HEK293 (cell line): ENCODE data around the gene HES3.
A peak's percentile ranks its signal among the peaks of the same experiment; 100 is the strongest.

Experiments used
- CTCF ChIA-PET: fragments of 350-600 bp; formaldehyde crosslinking; extraction: SDS; loops from one replicate; lab custom pipeline; 2021; ENCODE audit warnings: antibody characterized with exemption; lab: Yijun Ruan, JAX
- POLR2A ChIA-PET: fragments of 300-600 bp; formaldehyde crosslinking; extraction: SDS; loops from one replicate; lab custom pipeline; 2020; ENCODE audit warnings: antibody characterized with exemption, inconsistent platforms; lab: Yijun Ruan, JAX
- H3K27ac ChIP-seq: fragments of 200-500 bp; sonication (Bioruptor generic); 2 replicates; pipeline ENCODE4 v1.5.1; 2014; ENCODE audit warnings: low read depth, low read length, control low read depth, inconsistent platforms; ENCODE audit errors: extremely low read depth
- H3K36me3 ChIP-seq, 2 experiments: fragments of 200-500 bp in 1 of 2; sonication (Bioruptor generic) in 1 of 2; 1 replicate in 1 of 2; 2 replicates in 1 of 2; pipeline ENCODE4 v1.5.1; 2014 to 2017; ENCODE audit warnings: inconsistent platforms in 2 of 2, low read length in 2 of 2; ENCODE audit not compliant: control insufficient read depth in 2 of 2, insufficient read depth in 1 of 2
- H3K4me1 ChIP-seq: fragments of 200-500 bp; sonication (Bioruptor generic); 2 replicates; pipeline ENCODE4 v1.5.1; 2014; ENCODE audit warnings: mild to moderate bottlenecking, low read length, inconsistent platforms; ENCODE audit not compliant: control insufficient read depth, insufficient read depth
- H3K4me3 ChIP-seq: 2 replicates; pipeline ENCODE4 v1.5.1; 2011; ENCODE audit warnings: low read depth, mild to moderate bottlenecking, control low read depth, low read length, moderate library complexity
- H3K9me3 ChIP-seq: fragments of 200-500 bp; sonication (Bioruptor generic); 2 replicates; pipeline ENCODE4 v1.5.1; 2014; ENCODE audit warnings: low read depth, low read length, inconsistent platforms; ENCODE audit not compliant: control insufficient read depth, insufficient read depth
- ATF2 ChIP-seq: fragments of 450-650 bp; formaldehyde crosslinking; IDR thresholded peaks from 2 replicates; pipeline ENCODE4 v1.5.1; 2016; ENCODE audit warnings: missing biosample characterization, missing genetic modification characterization, low read depth
- BCL11B ChIP-seq: fragments of 450-650 bp; formaldehyde crosslinking; IDR thresholded peaks from 2 replicates; pipeline ENCODE4 v1.5.1; 2016; ENCODE audit warnings: low read depth, missing biosample characterization, missing genetic modification characterization
- GLIS1 ChIP-seq: fragments of 450-650 bp; formaldehyde crosslinking; IDR thresholded peaks from 2 replicates; pipeline ENCODE4 v1.5.1; 2016; ENCODE audit warnings: missing biosample characterization, missing genetic modification characterization
- KLF10 ChIP-seq: fragments of 450-650 bp; IDR thresholded peaks from 2 replicates; pipeline ENCODE4 v1.5.1; 2018; ENCODE audit warnings: missing biosample characterization, mild to moderate bottlenecking, missing genetic modification characterization
- KLF17 ChIP-seq: fragments of 450-650 bp; formaldehyde crosslinking; IDR thresholded peaks from 2 replicates; pipeline ENCODE4 v1.5.1; 2016; ENCODE audit warnings: missing biosample characterization, missing genetic modification characterization
- KLF7 ChIP-seq: fragments of 450-650 bp; formaldehyde crosslinking; IDR thresholded peaks from 2 replicates; pipeline ENCODE4 v1.5.1; 2016; ENCODE audit warnings: missing biosample characterization, missing genetic modification characterization, borderline replicate concordance
- MZF1 ChIP-seq: fragments of 450-650 bp; formaldehyde crosslinking; IDR thresholded peaks from 2 replicates; pipeline ENCODE4 v1.5.1; 2017; ENCODE audit warnings: missing biosample characterization, missing genetic modification characterization, borderline replicate concordance
- OVOL3 ChIP-seq: fragments of 450-650 bp; formaldehyde crosslinking; IDR thresholded peaks from 2 replicates; pipeline ENCODE4 v1.5.1; 2016; ENCODE audit warnings: missing biosample characterization, missing genetic modification characterization
- PATZ1 ChIP-seq: fragments of 450-650 bp; formaldehyde crosslinking; IDR thresholded peaks from 2 replicates; pipeline ENCODE4 v1.5.1; 2016; ENCODE audit warnings: missing biosample characterization, missing genetic modification characterization
- SCRT2 ChIP-seq: fragments of 450-650 bp; formaldehyde crosslinking; IDR thresholded peaks from 2 replicates; pipeline ENCODE4 v1.5.1; 2016; ENCODE audit warnings: missing biosample characterization, missing genetic modification characterization
- SP3 ChIP-seq: fragments of 450-650 bp; formaldehyde crosslinking; IDR thresholded peaks from 2 replicates; pipeline ENCODE4 v1.5.1; 2016; ENCODE audit warnings: missing biosample characterization, missing genetic modification characterization
- WT1 ChIP-seq: fragments of 450-650 bp; formaldehyde crosslinking; IDR thresholded peaks from 2 replicates; pipeline ENCODE4 v1.5.1; 2016; ENCODE audit warnings: missing biosample characterization, missing genetic modification characterization
- ZBTB21 ChIP-seq: fragments of 450-650 bp; formaldehyde crosslinking; IDR thresholded peaks from 2 replicates; pipeline ENCODE4 v1.5.1; 2017; ENCODE audit warnings: missing biosample characterization, missing genetic modification characterization
- ZBTB48 ChIP-seq: fragments of 450-650 bp; formaldehyde crosslinking; IDR thresholded peaks from 2 replicates; pipeline ENCODE4 v1.5.1; 2016; ENCODE audit warnings: missing biosample characterization, missing genetic modification characterization
- ZFHX2 ChIP-seq: fragments of 450-650 bp; formaldehyde crosslinking; conservative IDR thresholded peaks from 2 replicates; pipeline ENCODE4 v1.5.1; 2016; ENCODE audit warnings: missing biosample characterization, missing genetic modification characterization
- ZFP3 ChIP-seq: fragments of 450-650 bp; formaldehyde crosslinking; IDR thresholded peaks from 2 replicates; pipeline ENCODE4 v1.5.1; 2016; ENCODE audit warnings: low read depth, missing biosample characterization, missing genetic modification characterization
- ZIC2 ChIP-seq: fragments of 450-650 bp; formaldehyde crosslinking; IDR thresholded peaks from 2 replicates; pipeline ENCODE4 v1.5.1; 2016; ENCODE audit warnings: missing biosample characterization, missing genetic modification characterization
- ZNF16 ChIP-seq: fragments of 450-650 bp; formaldehyde crosslinking; IDR thresholded peaks from 2 replicates; pipeline ENCODE4 v1.5.1; 2016; ENCODE audit warnings: low read depth, missing biosample characterization, missing genetic modification characterization
- ZNF2 ChIP-seq: fragments of 450-650 bp; formaldehyde crosslinking; IDR thresholded peaks from 2 replicates; pipeline ENCODE4 v1.5.1; 2016; ENCODE audit warnings: missing biosample characterization, missing genetic modification characterization
- ZNF248 ChIP-seq: fragments of 450-650 bp; formaldehyde crosslinking; IDR thresholded peaks from 2 replicates; pipeline ENCODE4 v1.5.1; 2017; ENCODE audit warnings: missing biosample characterization, missing genetic modification characterization
- ZNF366 ChIP-seq: fragments of 450-650 bp; formaldehyde crosslinking; conservative IDR thresholded peaks from 2 replicates; pipeline ENCODE4 v1.5.1; 2016; ENCODE audit warnings: missing biosample characterization, missing genetic modification characterization
- ZNF416 ChIP-seq: fragments of 450-650 bp; formaldehyde crosslinking; IDR thresholded peaks from 2 replicates; pipeline ENCODE4 v1.5.1; 2016; ENCODE audit warnings: missing biosample characterization, missing genetic modification characterization
- ZNF521 ChIP-seq: fragments of 450-650 bp; formaldehyde crosslinking; IDR thresholded peaks from 2 replicates; pipeline ENCODE4 v1.5.1; 2017; ENCODE audit warnings: missing biosample characterization, mild to moderate bottlenecking, missing genetic modification characterization
- ZNF555 ChIP-seq: fragments of 450-650 bp; formaldehyde crosslinking; conservative IDR thresholded peaks from 2 replicates; pipeline ENCODE4 v1.5.1; 2017; ENCODE audit warnings: missing biosample characterization, mild to moderate bottlenecking, missing genetic modification characterization, inconsistent platforms
- ZNF571 ChIP-seq: fragments of 450-650 bp; formaldehyde crosslinking; IDR thresholded peaks from 2 replicates; pipeline ENCODE4 v1.5.0; 2017; ENCODE audit warnings: missing biosample characterization, missing genetic modification characterization
- ZNF600 ChIP-seq: fragments of 450-650 bp; formaldehyde crosslinking; IDR thresholded peaks from 2 replicates; pipeline ENCODE4 v1.5.1; 2016; ENCODE audit warnings: missing biosample characterization, missing genetic modification characterization
- ZNF621 ChIP-seq: fragments of 450-650 bp; formaldehyde crosslinking; IDR thresholded peaks from 2 replicates; pipeline ENCODE4 v1.5.1; 2017; ENCODE audit warnings: missing biosample characterization, missing genetic modification characterization
- ZNF629 ChIP-seq: fragments of 450-650 bp; formaldehyde crosslinking; IDR thresholded peaks from 2 replicates; pipeline ENCODE4 v1.5.1; 2017; ENCODE audit warnings: missing biosample characterization, missing genetic modification characterization
- ZNF658 ChIP-seq: fragments of 450-650 bp; formaldehyde crosslinking; IDR thresholded peaks from 2 replicates; pipeline ENCODE4; 2016; ENCODE audit warnings: missing biosample characterization, missing genetic modification characterization
- ZNF692 ChIP-seq: fragments of 450-650 bp; formaldehyde crosslinking; IDR thresholded peaks from 2 replicates; pipeline ENCODE4 v1.5.1; 2016; ENCODE audit warnings: missing biosample characterization, missing genetic modification characterization
- ZNF768 ChIP-seq: fragments of 450-650 bp; formaldehyde crosslinking; IDR thresholded peaks from 2 replicates; pipeline ENCODE4 v1.5.1; 2018; ENCODE audit warnings: missing biosample characterization, mild to moderate bottlenecking, missing genetic modification characterization
- ZNF777 ChIP-seq: fragments of 450-650 bp; formaldehyde crosslinking; IDR thresholded peaks from 2 replicates; pipeline ENCODE4 v1.5.1; 2017; ENCODE audit warnings: missing biosample characterization, missing genetic modification characterization, borderline replicate concordance
- ZSCAN30 ChIP-seq: fragments of 450-650 bp; IDR thresholded peaks from 2 replicates; pipeline ENCODE4 v1.5.1; 2018; ENCODE audit warnings: missing biosample characterization, mild to moderate bottlenecking, missing genetic modification characterization, moderate library complexity

Gene HES3

GRCh38 chr1:6271006-6271405, 27.0 kb downstream of the HES3 start:
- CTCF ChIA-PET: interaction anchor here (0.6 to 2.1 kb wide), 5 partner anchors 9 to 228 kb away, joined by 3 to 8 read pairs (median 3); no protein-coding TSS in a partner anchor
- Histone ChIP-seq H3K4me3 (no peak overlapping the region), H3K27ac (no peak overlapping the region; the same call in 1 of the 2 replicates), H3K4me1 (peaks cover 36% of the 10 kb centered on the region), H3K36me3 (peaks cover 0 to 11% of the 10 kb centered on the region in 2 experiments; a peak in 1 of 3 replicates), H3K9me3 (no peaks in the 10 kb centered on the region)
- TF ChIP-seq ZNF416 (tag by site-specific recombination) (no peak), BCL11B (tag by site-specific recombination) (no peak), KLF7 (tag by site-specific recombination) (no peak), ZNF521 (no peak), SP3 (tag by site-specific recombination) (no peak), ZBTB48 (tag by site-specific recombination) (no peak), ZNF768 (tag by site-specific recombination) (no peak), ZNF248 (no peak), PATZ1 (no peak), ZBTB21 (tag by site-specific recombination) (no peak), OVOL3 (tag by site-specific recombination) (no peak), ZNF555 (tag by site-specific recombination) (no peak), ZIC2 (tag by site-specific recombination) (no peak), MZF1 (tag by site-specific recombination) (no peak), ZNF658 (tag by site-specific recombination) (no peak), ZNF629 (tag by site-specific recombination) (no peak)
- POLR2A ChIA-PET: no interaction called here

GRCh38 chr1:6271554-6271953, 27.6 kb downstream of the HES3 start:
- H3K36me3 ChIP-seq: peaks cover 0 to 10% of the 10 kb centered on the region in 2 experiments; a peak in 1 of 3 replicates
- H3K4me1 ChIP-seq: peaks cover 36% of the 10 kb centered on the region
- peak overlapping the region; percentile 16; the same call in 1 of the 2 replicates for H3K27ac ChIP-seq
- no peaks in the 10 kb centered on the region for H3K9me3 ChIP-seq
- H3K4me3 ChIP-seq: no peak overlapping the region
- ChIA-PET CTCF (interaction anchor here (0.9 to 2.1 kb wide), 3 partner anchors 9 to 152 kb away, joined by 3 to 8 read pairs (median 5); no protein-coding TSS in a partner anchor), POLR2A (no interaction called here)
- TF ChIP-seq ZNF621 (tag by site-specific recombination): no peak
- no peak; the same call in none of the 2 replicates for TF ChIP-seq ZNF2 (tag by site-specific recombination)
- no peak for TF ChIP-seq SCRT2 (tag by site-specific recombination)
- peak; percentile 72 for TF ChIP-seq ZNF692
- TF ChIP-seq KLF17 (tag by site-specific recombination): peak; percentile 87
- no peak for TF ChIP-seq ZNF16 (tag by site-specific recombination)
- peak; percentile 42; the same call in 1 of the 2 replicates for TF ChIP-seq WT1 (tag by site-specific recombination)
- TF ChIP-seq ZNF366: 0 out of 2 replicates have a peak, but pooled peaks have one; percentile 10
- TF ChIP-seq ZSCAN30 (tag by site-specific recombination): no peak
- TF ChIP-seq ZNF600 (tag by site-specific recombination): peak; percentile 85
- TF ChIP-seq ATF2: peak; percentile 62; the same call in 1 of the 2 replicates
- TF ChIP-seq ZFP3 (tag by site-specific recombination): no peak
- TF ChIP-seq ZFHX2 (tag by site-specific recombination): peak; percentile 97
- TF ChIP-seq ZNF571: no peak
- no peak for TF ChIP-seq ZNF777 (tag by site-specific recombination)
- TF ChIP-seq GLIS1: peak; percentile 96
- TF ChIP-seq OVOL3 (tag by site-specific recombination): no peak
- peak; percentile 89 for TF ChIP-seq KLF10 (tag by site-specific recombination)
